IgD-negative memory B cell (primary cell): ENCODE data around the gene DPH1. TPM values are rescaled to one million over a fixed set of nuclear protein-coding genes. Genes with fewer than 3 reads are reported as not detected.

Experiments
- H3K27ac Mint-ChIP-seq, 3 donors: one replicate each; pipeline ENCODE4 v1.8.0; 2020 to 2022; ENCODE audit warnings: mild to moderate bottlenecking in 3 of 3, mixed read lengths in 3 of 3, moderate library complexity in 1 of 3
- H3K27me3 Mint-ChIP-seq: one replicate; pipeline ENCODE4 v1.8.0; 2021; ENCODE audit warnings: mixed read lengths
- H3K36me3 Mint-ChIP-seq: one replicate; pipeline ENCODE4 v1.8.0; 2020; ENCODE audit warnings: mild to moderate bottlenecking, mixed read lengths
- H3K4me1 Mint-ChIP-seq, 3 donors: one replicate each; pipeline ENCODE4 v1.8.0; 2020 to 2022; ENCODE audit warnings: mixed read lengths in 3 of 3, mild to moderate bottlenecking in 1 of 3
- H3K4me3 Mint-ChIP-seq, 4 donors: one replicate each; pipeline ENCODE4 v1.8.0; 2020 to 2022; ENCODE audit warnings: mild to moderate bottlenecking in 4 of 4, mixed read lengths in 4 of 4, moderate library complexity in 3 of 4
- H3K9me3 Mint-ChIP-seq, 3 donors: one replicate each; pipeline ENCODE4 v1.8.0; 2020 to 2021; ENCODE audit warnings: mixed read lengths in 3 of 3, mild to moderate bottlenecking in 1 of 3
- polyA plus RNA-seq: library from polyadenylated mRNA; unstranded; fragments of 300-500 nt; fragmentation: Illumina TruSeq; gene quantifications from one replicate; pipeline ENCODE4 v1.2.3, GENCODE V29; 2021

DPH1 gene
- polyA plus RNA-seq, 1 donor from 2014 or later: 34.4 TPM

- H3K4me3 Mint-ChIP-seq: no peak overlapping the region
- H3K27ac Mint-ChIP-seq: no peak overlapping the region
- peaks cover 0 to 1% (median 0%) of the 10 kb centered on the region in 3 donors for H3K4me1 Mint-ChIP-seq
- H3K9me3 Mint-ChIP-seq: no peaks in the 10 kb centered on the region
- peaks cover 17% of the 10 kb centered on the region for H3K36me3 Mint-ChIP-seq
- no peaks in the 10 kb centered on the region for H3K27me3 Mint-ChIP-seq
Observed at GRCh38 chr17:2077040-2077439, 47.1 kb downstream of the DPH1 start.

GRCh38 chr17:2081564-2081963 is 51.6 kb downstream of the DPH1 start:
- H3K27ac Mint-ChIP-seq: no peak overlapping the region
- H3K27me3 Mint-ChIP-seq: no peaks in the 10 kb centered on the region

GRCh38 chr17:2082003-2082781 is 52.2 kb downstream of the DPH1 start:
- no peaks in the 10 kb centered on the region for H3K9me3 Mint-ChIP-seq
- peaks cover 8 to 13% (median 11%) of the 10 kb centered on the region in 3 donors for H3K4me1 Mint-ChIP-seq
- peak overlapping the region in 1 of 3 donors; percentile 71 for H3K27ac Mint-ChIP-seq
- peaks cover 14% of the 10 kb centered on the region for H3K36me3 Mint-ChIP-seq
- H3K4me3 Mint-ChIP-seq: no peak overlapping the region
- no peaks in the 10 kb centered on the region for H3K27me3 Mint-ChIP-seq

More at GRCh38 chr17:2081564-2081963, 51.6 kb downstream of the DPH1 start:
- Mint-ChIP-seq H3K4me1 (peaks cover 3 to 9% (median 6%) of the 10 kb centered on the region in 3 donors), H3K36me3 (peaks cover 17% of the 10 kb centered on the region), H3K9me3 (no peaks in the 10 kb centered on the region), H3K4me3 (no peak overlapping the region)

DNA sequence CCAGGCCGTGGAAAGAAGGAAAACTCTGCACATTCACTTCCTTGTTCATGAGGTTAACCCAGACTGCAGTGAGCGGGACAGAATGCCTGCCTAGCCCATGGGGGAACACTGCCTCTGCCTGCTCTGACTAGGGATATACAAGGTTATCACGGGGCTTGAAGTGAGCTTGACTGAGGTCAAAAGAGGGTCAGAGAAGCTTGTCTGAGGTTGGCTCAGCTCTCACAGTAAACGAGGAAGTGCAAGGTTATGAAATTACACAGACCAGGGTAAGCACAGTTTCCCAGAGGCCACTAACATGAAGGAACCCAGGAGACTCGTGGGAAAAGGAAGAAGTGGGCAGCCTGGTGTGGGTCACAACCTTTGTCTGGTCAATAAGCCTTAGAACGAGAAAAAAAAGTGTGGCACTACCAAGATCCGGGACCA is 53.7 kb downstream of the DPH1 start:
- Mint-ChIP-seq H3K4me1 (peaks cover 20 to 24% (median 22%) of the 10 kb centered on the region in 3 donors), H3K27me3 (peaks cover 4% of the 10 kb centered on the region), H3K27ac (peak overlapping the region in 2 of 3 donors; percentile 5 to 6), H3K9me3 (no peaks in the 10 kb centered on the region), H3K4me3 (no peak overlapping the region), H3K36me3 (peaks cover 10% of the 10 kb centered on the region)

GRCh38 chr17:2084036-2084765 is 54.2 kb downstream of the DPH1 start:
- H3K27ac Mint-ChIP-seq: no peak overlapping the region
- H3K27me3 Mint-ChIP-seq: peaks cover 4% of the 10 kb centered on the region
- H3K4me1 Mint-ChIP-seq: peaks cover 26 to 29% (median 26%) of the 10 kb centered on the region in 3 donors
- H3K9me3 Mint-ChIP-seq: no peaks in the 10 kb centered on the region
- H3K4me3 Mint-ChIP-seq: peak overlapping the region in 1 of 4 donors; percentile 67
- peaks cover 9% of the 10 kb centered on the region for H3K36me3 Mint-ChIP-seq

GRCh38 chr17:2084766-2085647 is 55.1 kb downstream of the DPH1 start:
- peaks cover 9% of the 10 kb centered on the region for H3K36me3 Mint-ChIP-seq
- no peak overlapping the region for H3K4me3 Mint-ChIP-seq
- peak overlapping the region in 1 of 3 donors; percentile 84 for H3K27ac Mint-ChIP-seq
- H3K27me3 Mint-ChIP-seq: peaks cover 4% of the 10 kb centered on the region
- H3K9me3 Mint-ChIP-seq: no peaks in the 10 kb centered on the region
- H3K4me1 Mint-ChIP-seq: peaks cover 31 to 33% (median 32%) of the 10 kb centered on the region in 3 donors

GRCh38 chr17:2085648-2085949 is 55.6 kb downstream of the DPH1 start:
- peaks cover 9% of the 10 kb centered on the region for H3K36me3 Mint-ChIP-seq
- H3K9me3 Mint-ChIP-seq: no peaks in the 10 kb centered on the region
- peaks cover 4% of the 10 kb centered on the region for H3K27me3 Mint-ChIP-seq
- H3K4me3 Mint-ChIP-seq: no peak overlapping the region
- peaks cover 34 to 38% (median 35%) of the 10 kb centered on the region in 3 donors for H3K4me1 Mint-ChIP-seq
- peak overlapping the region in 1 of 3 donors; percentile 84 for H3K27ac Mint-ChIP-seq

DNA sequence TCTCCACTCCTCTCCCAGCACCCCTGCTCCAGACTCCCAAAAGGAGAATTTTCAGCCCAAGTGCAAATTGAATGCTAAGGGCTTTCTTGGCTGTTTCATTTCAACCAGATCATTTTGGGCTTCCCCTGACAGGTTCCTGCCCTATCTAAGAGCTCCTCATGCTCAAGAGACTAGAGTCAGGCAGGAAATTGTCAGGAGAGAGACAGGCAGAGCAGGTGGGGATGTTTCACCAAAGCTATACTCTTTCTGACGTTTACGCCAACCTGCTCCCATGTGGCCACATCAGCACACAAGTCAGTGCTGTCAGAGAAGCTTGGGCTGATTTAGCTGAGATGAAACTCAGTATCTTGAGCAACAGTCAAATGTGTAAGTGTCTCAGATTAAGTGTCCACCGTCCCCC is 56.4 kb downstream of the DPH1 start:
- peaks cover 9% of the 10 kb centered on the region for H3K36me3 Mint-ChIP-seq
- H3K9me3 Mint-ChIP-seq: no peaks in the 10 kb centered on the region
- H3K4me3 Mint-ChIP-seq: peak overlapping the region in 1 of 4 donors; percentile 38
- peak overlapping the region in 2 of 3 donors; percentile 32 to 70 for H3K27ac Mint-ChIP-seq
- peaks cover 34 to 44% (median 35%) of the 10 kb centered on the region in 3 donors for H3K4me1 Mint-ChIP-seq
- peaks cover 4% of the 10 kb centered on the region for H3K27me3 Mint-ChIP-seq

DNA sequence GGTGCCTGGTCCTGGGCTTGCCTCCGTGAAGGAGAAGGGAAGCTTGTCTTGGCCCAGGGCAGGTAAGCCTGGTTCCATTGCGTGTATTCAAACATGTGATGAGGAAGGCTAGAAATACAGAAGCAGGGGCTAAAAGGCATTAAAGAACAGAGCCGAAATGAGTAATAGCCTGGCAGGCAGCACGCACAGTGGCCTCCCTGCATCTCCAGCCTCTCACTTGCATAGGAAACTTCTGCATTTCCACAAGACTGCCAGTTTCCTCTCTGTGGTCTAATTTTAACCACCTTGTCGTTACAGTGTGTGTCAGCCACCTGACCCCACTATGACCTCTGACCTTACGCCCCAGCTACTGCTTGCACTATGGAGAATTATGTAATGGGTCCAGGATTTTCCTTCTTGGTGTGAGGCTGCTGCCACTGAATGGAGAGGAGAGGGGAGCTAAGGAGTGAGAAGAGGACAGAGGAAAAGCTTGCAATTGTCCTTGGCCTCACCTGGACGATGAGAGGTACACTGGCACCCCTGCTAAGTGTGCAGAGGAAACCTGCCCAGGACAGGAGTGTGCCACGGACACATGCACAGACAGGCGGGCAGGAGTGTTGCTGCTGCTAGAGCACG is 57.8 kb downstream of the DPH1 start:
- peaks cover 3% of the 10 kb centered on the region for H3K36me3 Mint-ChIP-seq
- H3K27me3 Mint-ChIP-seq: peaks cover 4% of the 10 kb centered on the region
- no peaks in the 10 kb centered on the region for H3K9me3 Mint-ChIP-seq
- H3K4me3 Mint-ChIP-seq: peak overlapping the region; percentile 54 to 90 (median 74)
- H3K27ac Mint-ChIP-seq: peak overlapping the region; percentile 32 to 70 (median 33)
- peaks cover 34 to 50% (median 35%) of the 10 kb centered on the region in 3 donors for H3K4me1 Mint-ChIP-seq

- Mint-ChIP-seq H3K36me3 (peaks cover 3% of the 10 kb centered on the region), H3K27me3 (peaks cover 4% of the 10 kb centered on the region), H3K4me1 (peaks cover 28 to 48% (median 29%) of the 10 kb centered on the region in 3 donors), H3K27ac (peak overlapping the region; percentile 48 to 98 (median 85)), H3K9me3 (no peaks in the 10 kb centered on the region), H3K4me3 (peak overlapping the region; percentile 75 to 95 (median 90))
Observed at GRCh38 chr17:2089021-2089422, 59.1 kb downstream of the DPH1 start.

DNA sequence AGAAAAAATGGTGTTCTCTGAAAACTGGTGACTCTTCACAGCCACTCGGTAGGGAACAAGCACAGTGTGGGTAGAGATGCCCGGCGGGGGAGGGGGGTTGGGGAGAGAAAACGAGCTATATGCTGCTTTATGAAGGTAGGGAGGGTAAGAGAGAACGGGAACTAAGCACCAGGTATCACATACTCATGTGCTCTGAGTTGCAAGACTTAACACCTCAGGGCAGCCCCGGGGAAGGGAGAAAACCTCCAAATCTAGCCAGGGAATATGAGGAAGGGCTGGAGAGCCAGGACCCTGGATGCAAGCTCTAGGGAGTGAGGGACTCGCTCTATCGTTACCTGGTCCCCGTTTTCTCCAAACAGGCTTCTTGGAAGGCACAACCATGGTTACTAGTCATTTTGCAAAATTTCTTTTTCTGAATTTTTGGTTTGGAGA is 60.3 kb downstream of the DPH1 start:
- Mint-ChIP-seq H3K4me1 (peaks cover 26 to 48% (median 28%) of the 10 kb centered on the region in 3 donors), H3K36me3 (no peaks in the 10 kb centered on the region), H3K27ac (peak overlapping the region; percentile 46 to 98 (median 85)), H3K27me3 (peaks cover 4% of the 10 kb centered on the region), H3K4me3 (peak overlapping the region; percentile 75 to 95 (median 90)), H3K9me3 (no peaks in the 10 kb centered on the region)

- peak overlapping the region; percentile 50 to 95 (median 83) for H3K4me3 Mint-ChIP-seq
- H3K36me3 Mint-ChIP-seq: no peaks in the 10 kb centered on the region
- H3K9me3 Mint-ChIP-seq: no peaks in the 10 kb centered on the region
- H3K4me1 Mint-ChIP-seq: peaks cover 26 to 48% (median 29%) of the 10 kb centered on the region in 3 donors
- H3K27ac Mint-ChIP-seq: peak overlapping the region in 1 of 3 donors; percentile 46
- peaks cover 4% of the 10 kb centered on the region for H3K27me3 Mint-ChIP-seq
Observed at GRCh38 chr17:2090804-2091534, 61.0 kb downstream of the DPH1 start.

DNA sequence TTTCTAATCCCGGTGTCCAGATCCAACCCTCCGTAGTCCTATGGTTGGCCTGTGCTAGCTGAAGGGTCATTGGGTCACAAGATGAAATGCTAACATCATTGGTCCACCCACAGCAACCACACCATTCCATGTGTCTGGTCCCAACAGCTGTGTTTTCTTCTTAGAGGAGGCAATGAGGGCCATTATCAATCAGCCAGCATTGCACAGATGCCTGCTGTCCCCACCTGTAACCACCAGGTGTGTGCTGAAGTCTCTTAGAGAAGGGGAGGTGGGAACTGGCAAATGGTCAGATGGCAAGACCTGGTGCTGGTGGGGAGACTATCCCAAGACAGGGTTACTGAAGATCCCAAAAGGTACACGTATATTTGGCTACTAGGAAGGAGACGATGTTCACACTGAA is 62.3 kb downstream of the DPH1 start:
- peak overlapping the region in 2 of 3 donors; percentile 23 to 75 for H3K27ac Mint-ChIP-seq
- H3K27me3 Mint-ChIP-seq: peaks cover 4% of the 10 kb centered on the region
- H3K4me1 Mint-ChIP-seq: peaks cover 21 to 41% (median 23%) of the 10 kb centered on the region in 3 donors
- H3K9me3 Mint-ChIP-seq: no peaks in the 10 kb centered on the region
- H3K4me3 Mint-ChIP-seq: peak overlapping the region in 2 of 4 donors; percentile 12 to 39
- H3K36me3 Mint-ChIP-seq: no peaks in the 10 kb centered on the region
